ENCODE measurements around the gene NSUN6.

Gene NSUN6

GRCh38 chr10:18563003-18563726 is 88.2 kb downstream of the NSUN6 start:
- DNase-seq (ENCODE audit: low read depth in 3 of 3), result no peak

- DNase-seq (ENCODE audit: low read depth in 3 of 3), result no peak
Measured at GRCh38 chr10:18561861-18562551, 89.4 kb downstream of the NSUN6 start.

GRCh38 chr10:18557960-18558359 is 93.4 kb downstream of the NSUN6 start:
- no peak for DNase-seq (ENCODE audit: low read depth in 3 of 3)

- DNase-seq (ENCODE audit: low read depth in 3 of 3), result no peak
Measured at GRCh38 chr10:18556522-18557147, 94.8 kb downstream of the NSUN6 start.

GRCh38 chr10:18554479-18554878 is 96.9 kb downstream of the NSUN6 start:
- DNase-seq (ENCODE audit: low read depth in 3 of 3), result no peak

- DNase-seq (ENCODE audit: low read depth in 3 of 3), result no peak
Measured at GRCh38 chr10:18551473-18551872, 99.9 kb downstream of the NSUN6 start.

GRCh38 chr10:18549105-18549504 is 102.3 kb downstream of the NSUN6 start:
- no peak for DNase-seq (ENCODE audit: low read depth in 3 of 3)

- no peak for DNase-seq (ENCODE audit: low read depth in 3 of 3)
Measured at GRCh38 chr10:18545621-18546305, 105.6 kb downstream of the NSUN6 start.

- no peak for DNase-seq (ENCODE audit: low read depth in 3 of 3)
Measured at GRCh38 chr10:18542832-18543231, 108.6 kb downstream of the NSUN6 start.

GRCh38 chr10:18540195-18540594 is 111.2 kb downstream of the NSUN6 start:
- no peak for DNase-seq (ENCODE audit: low read depth in 3 of 3)

- DNase-seq (ENCODE audit: low read depth in 3 of 3), result no peak
Measured at GRCh38 chr10:18539335-18539734, 112.1 kb downstream of the NSUN6 start.

GRCh38 chr10:18533896-18534295 is 117.5 kb downstream of the NSUN6 start:
- no peak for DNase-seq (ENCODE audit: low read depth in 3 of 3)

- no peak for DNase-seq (ENCODE audit: low read depth in 3 of 3)
Measured at GRCh38 chr10:18532881-18533535, 118.4 kb downstream of the NSUN6 start.

GRCh38 chr10:18528292-18528691 is 123.1 kb downstream of the NSUN6 start:
- no peak for DNase-seq (ENCODE audit: low read depth in 3 of 3)

GRCh38 chr10:18527687-18528086 is 123.7 kb downstream of the NSUN6 start:
- DNase-seq (ENCODE audit: low read depth in 3 of 3), result no peak

- no peak for DNase-seq (ENCODE audit: low read depth in 3 of 3)
Measured at GRCh38 chr10:18523858-18524257, 127.5 kb downstream of the NSUN6 start.

GRCh38 chr10:18523025-18523424 is 128.4 kb downstream of the NSUN6 start:
- no peak for DNase-seq (ENCODE audit: low read depth in 3 of 3)

GRCh38 chr10:18516851-18517250 is 134.5 kb downstream of the NSUN6 start:
- no peak for DNase-seq (ENCODE audit: low read depth in 3 of 3)

GRCh38 chr10:18514537-18514936 is 136.8 kb downstream of the NSUN6 start:
- no peak for DNase-seq (ENCODE audit: low read depth in 3 of 3)

GRCh38 chr10:18508587-18508986 is 142.8 kb downstream of the NSUN6 start:
- DNase-seq (ENCODE audit: low read depth in 3 of 3), result no peak

- DNase-seq (ENCODE audit: low read depth in 3 of 3), result no peak
Measured at GRCh38 chr10:18505456-18506118, 145.8 kb downstream of the NSUN6 start.

Data from stimulated activated CD4-positive, alpha-beta T cell treated with anti-CD3 and anti-CD28 coated beads, TNF-alpha, amount 100 ng/mL, for 24 hours (primary cell).